ENCODE measurements around the gene DPF3. TPM values are rescaled to one million over a fixed set of nuclear protein-coding genes. Genes with fewer than 3 reads are reported as not detected.

DPF3 gene
- 6.6 TPM in 2 replicates for total RNA-seq (2011; cell fraction: chromatin; rRNA removed; ENCODE audit: low replicate concordance)
- total RNA-seq (2011; cell fraction: nucleolus; rRNA removed) = 4.2 and 4.7 TPM in 2 replicates
- 3.7 and 5.2 TPM in 2 replicates for total RNA-seq (2011; cell fraction: nucleoplasm; rRNA removed)
- total RNA-seq (2014; rRNA removed) (1.0 and 4.9 TPM in 2 replicates), total RNA-seq (2014; rRNA removed; fragmentation: Illumina TruSeq; extraction: Trizol) (0.64 and 1.2 TPM in 2 replicates), total RNA-seq (2015; rRNA removed; fragmentation: Illumina TruSeq; extraction: Trizol) (1.3 and 2.1 TPM in 2 replicates), total RNA-seq (2021) (1.1 and 1.7 TPM in 2 replicates), polyA plus RNA-seq (2011; rRNA removed) (0.64 and 0.78 TPM in 2 replicates), polyA plus RNA-seq (2014; fragmentation: Illumina TruSeq; extraction: Trizol) (1.0 and 1.1 TPM in 2 replicates), polyA plus RNA-seq (2014; fragmentation: Nextera tagmentation; extraction: Ambion mirVana) (under 1 TPM; 0.21 to 0.25 TPM), polyA plus RNA-seq (2014; rRNA removed) (1.4 and 1.8 TPM in 2 replicates), polyA minus RNA-seq (2011; rRNA and poly(A)+ RNA removed) (0.63 and 1.9 TPM in 2 replicates), Bru-seq, nascent RNA (percentile 45 among the genes with signal in this experiment), BruChase-seq, experiment 1, labeled RNA remaining after a 2-hour chase (percentile 42 among the genes with signal in this experiment), BruChase-seq, experiment 2, labeled RNA remaining after a 6-hour chase (percentile 41 among the genes with signal in this experiment)
- polyA plus RNA-seq (2011; cell fraction: cytosol; rRNA removed) = 0.37 and 0.38 TPM in 2 replicates
- 2.2 and 3.4 TPM in 2 replicates for polyA plus RNA-seq (2011; cell fraction: nucleus; rRNA removed)
- 1.0 and 1.3 TPM in 2 replicates for polyA plus RNA-seq (2012)
- polyA minus RNA-seq (2011; cell fraction: cytosol; rRNA and poly(A)+ RNA removed) = not detected in 2 replicates
- 3.1 and 3.9 TPM in 2 replicates for polyA minus RNA-seq (2011; cell fraction: nucleus; rRNA and poly(A)+ RNA removed)
- long read RNA-seq, experiment 1, partial matches to known transcripts = 2 of 2 reads
- long read RNA-seq, experiment 1, other reads (novel, unspliced or antisense) = 0 of 2 reads
- long read RNA-seq, experiment 2, partial matches to known transcripts = 0 of 1 reads
- long read RNA-seq, experiment 2, other reads (novel, unspliced or antisense) = 1 of 1 reads
- long read RNA-seq, experiment 3 = 0 reads

DNA sequence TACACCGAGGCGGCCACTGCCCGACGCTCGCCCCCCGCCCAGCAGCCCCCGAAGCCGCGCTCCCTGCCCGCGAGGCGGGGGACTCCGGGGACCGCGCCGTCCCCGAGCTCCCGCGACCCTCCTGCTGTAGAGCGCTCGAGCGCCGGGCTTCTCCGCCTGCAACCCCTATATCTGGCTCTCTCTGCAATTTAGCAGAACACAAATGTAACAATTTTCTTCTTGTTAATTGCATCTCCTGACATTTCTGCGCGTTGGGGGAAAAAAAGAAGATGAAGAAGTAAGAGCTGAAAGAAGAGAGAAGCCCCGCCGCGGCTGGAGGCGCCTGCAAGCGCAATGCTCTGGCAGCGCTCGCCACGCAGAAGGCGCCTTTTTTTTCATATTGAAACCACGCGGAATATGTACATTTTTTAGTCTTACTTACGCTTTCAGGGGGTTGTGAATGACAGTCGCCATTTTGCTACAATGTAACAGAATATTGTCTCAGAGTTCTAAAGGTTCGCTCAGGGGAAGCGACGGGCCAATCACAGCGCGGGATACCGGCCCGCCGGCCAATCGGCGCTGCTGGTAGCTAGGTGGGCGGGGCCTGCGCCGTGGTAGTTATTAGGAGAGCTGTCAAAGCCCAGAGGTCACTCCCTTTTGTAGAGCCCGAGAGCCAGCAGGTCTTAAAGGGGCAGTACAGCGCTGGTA is at the start of gene DPF3:
DPF3 (minus strand) TSS at position 466 of the 687 bp plus-strand sequence; CDS start at position 453, 13 bp downstream.
- BruUV-seq (replicated peaks) = no TSS peak
- DNase-seq (ENCODE audit: extremely low read depth in 1 of 4, low spot score in 3 of 4) = peak; percentile 95 to 96 (median 96)
- Histone ChIP-seq H3K27ac (ENCODE audit: extremely low read depth, low read depth, low read length) (peak within 1 kb of the TSS; percentile 57), H3K4me3 (peak within 1 kb of the TSS; percentile 52), H3K9me1 (ENCODE audit: control insufficient read depth, insufficient read depth, low read length) (no peaks in the 10 kb centered on the region), H3K9ac (ENCODE audit: insufficient read depth in 1 of 2, low read depth in 2 of 2, low read length in 2 of 2) (peak within 1 kb of the TSS; percentile 58 to 91), H4K20me1 (replicated peaks; ENCODE audit: control insufficient read depth, insufficient read depth, low read length) (no peaks in the 10 kb centered on the region), H3K4me2 (ENCODE audit: insufficient read depth, low read length) (peak within 1 kb of the TSS; percentile 82), H3K4me1 (replicated peaks in 1 of 2; ENCODE audit: control insufficient read depth in 2 of 2, insufficient read depth in 2 of 2, low read length in 2 of 2) (peaks cover 6 to 18% of the 10 kb centered on the region in 2 experiments; a peak in 4 of 5 replicates), H3K36me3 (ENCODE audit: control insufficient read depth, insufficient read depth, low read length) (no peaks in the 10 kb centered on the region), H3K79me2 (ENCODE audit: control insufficient read depth, insufficient read depth, low read length) (no peaks in the 10 kb centered on the region), H2AFZ (ENCODE audit: low read depth, low read length) (peak within 1 kb of the TSS; percentile 93), H3K27me3 (ENCODE audit: control insufficient read depth in 2 of 2, insufficient read depth in 2 of 2, low read length in 2 of 2) (peaks cover 0 to 9% of the 10 kb centered on the region in 2 experiments; a peak in 3 of 5 replicates), H3K9me3 (replicated peaks; ENCODE audit: control insufficient read depth, insufficient read depth, low read depth, low read length) (no peaks in the 10 kb centered on the region)
- peak; percentile 95 for FAIRE-seq
- CTCF ChIA-PET (ENCODE audit: low intra/inter-chr PET ratio) = no interaction called here
- POLR2A ChIA-PET = interaction anchor here (0.6 to 2.4 kb wide), 6 partner anchors 10 to 173 kb away, joined by 3 to 9 read pairs (median 3); no protein-coding TSS in a partner anchor
- under 1% methylated on average over 24 of the region's 54 CpGs for WGBS (ENCODE audit: insufficient coverage, low coverage, missing lambda C conversion rate)
- intact Hi-C loops (cut with micrococcal nuclease) = loop anchor here (5.0 kb wide), 1 partner anchor 66 kb away; no protein-coding TSS in a partner anchor
- in situ Hi-C loops (cut with MboI) = no loop called here
- ATAC-seq = peak; percentile 98
- TF ChIP-seq ZNF583 (CRISPR knock-in tag; IDR thresholded peaks at IDR 0.05) (no peak), PHB (CRISPR knock-in tag; IDR thresholded peaks at IDR 0.05) (no peak), BACH1 (tag; IDR thresholded peaks at IDR 0.05) (no peak), ESRRB (CRISPR knock-in tag; IDR thresholded peaks at IDR 0.05; ENCODE audit: borderline replicate concordance) (no peak), RCOR1 (IDR thresholded peaks at IDR 0.05; ENCODE audit: borderline replicate concordance in 1 of 2, low read depth in 2 of 2, low read length in 2 of 2) (peak in 1 of 2 experiments; percentile 15; a peak in 1 of 4 replicates), CHD1 (IDR thresholded peaks at IDR 0.05; ENCODE audit: low read length) (peak; percentile 45), ASH1L (IDR thresholded peaks at IDR 0.05; ENCODE audit: borderline replicate concordance, low read depth, partially characterized antibody) (peak; percentile 47), PHF8 (IDR thresholded peaks at IDR 0.05; ENCODE audit: borderline replicate concordance, low read length) (peak; percentile 11; the same call in 1 of the 2 replicates), TBL1XR1 (IDR thresholded peaks at IDR 0.05; ENCODE audit: low read length in 2 of 2) (no peak)
- TF ChIP-seq, protein P1, sequence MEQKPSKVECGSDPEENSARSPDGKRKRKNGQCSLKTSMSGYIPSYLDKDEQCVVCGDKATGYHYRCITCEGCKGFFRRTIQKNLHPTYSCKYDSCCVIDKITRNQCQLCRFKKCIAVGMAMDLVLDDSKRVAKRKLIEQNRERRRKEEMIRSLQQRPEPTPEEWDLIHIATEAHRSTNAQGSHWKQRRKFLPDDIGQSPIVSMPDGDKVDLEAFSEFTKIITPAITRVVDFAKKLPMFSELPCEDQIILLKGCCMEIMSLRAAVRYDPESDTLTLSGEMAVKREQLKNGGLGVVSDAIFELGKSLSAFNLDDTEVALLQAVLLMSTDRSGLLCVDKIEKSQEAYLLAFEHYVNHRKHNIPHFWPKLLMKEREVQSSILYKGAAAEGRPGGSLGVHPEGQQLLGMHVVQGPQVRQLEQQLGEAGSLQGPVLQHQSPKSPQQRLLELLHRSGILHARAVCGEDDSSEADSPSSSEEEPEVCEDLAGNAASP (IDR thresholded peaks at IDR 0.05) = no peak
- TF ChIP-seq, protein P2, sequence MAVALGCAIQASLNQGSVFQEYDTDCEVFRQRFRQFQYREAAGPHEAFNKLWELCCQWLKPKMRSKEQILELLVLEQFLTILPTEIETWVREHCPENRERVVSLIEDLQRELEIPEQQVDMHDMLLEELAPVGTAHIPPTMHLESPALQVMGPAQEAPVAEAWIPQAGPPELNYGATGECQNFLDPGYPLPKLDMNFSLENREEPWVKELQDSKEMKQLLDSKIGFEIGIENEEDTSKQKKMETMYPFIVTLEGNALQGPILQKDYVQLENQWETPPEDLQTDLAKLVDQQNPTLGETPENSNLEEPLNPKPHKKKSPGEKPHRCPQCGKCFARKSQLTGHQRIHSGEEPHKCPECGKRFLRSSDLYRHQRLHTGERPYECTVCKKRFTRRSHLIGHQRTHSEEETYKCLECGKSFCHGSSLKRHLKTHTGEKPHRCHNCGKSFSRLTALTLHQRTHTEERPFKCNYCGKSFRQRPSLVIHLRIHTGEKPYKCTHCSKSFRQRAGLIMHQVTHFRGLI (CRISPR knock-in tag; IDR thresholded peaks at IDR 0.05) = no peak
- TF ChIP-seq, protein P3, sequence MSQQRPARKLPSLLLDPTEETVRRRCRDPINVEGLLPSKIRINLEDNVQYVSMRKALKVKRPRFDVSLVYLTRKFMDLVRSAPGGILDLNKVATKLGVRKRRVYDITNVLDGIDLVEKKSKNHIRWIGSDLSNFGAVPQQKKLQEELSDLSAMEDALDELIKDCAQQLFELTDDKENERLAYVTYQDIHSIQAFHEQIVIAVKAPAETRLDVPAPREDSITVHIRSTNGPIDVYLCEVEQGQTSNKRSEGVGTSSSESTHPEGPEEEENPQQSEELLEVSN (IDR thresholded peaks at IDR 0.05; ENCODE audit: borderline replicate concordance in 1 of 2, extremely low read depth in 1 of 2, insufficient read depth in 1 of 2, insufficient read length in 1 of 2, low read depth in 1 of 2, low read length in 1 of 2, poor library complexity in 1 of 2, severe bottlenecking in 1 of 2) = peak in 1 of 2 experiments; percentile 19

Measured in K562 (cell line).